Neuronal stem cell (in vitro differentiated cells): ENCODE data around the gene SYVN1.

Source experiments
- DNase-seq: peaks from one replicate; pipeline ENCODE4 v3.0.0-alpha.2; 2013; ENCODE audit warnings: low spot score
- H2AFZ ChIP-seq: one replicate; pipeline ENCODE4 v1.6.1; 2013; ENCODE audit warnings: mild to moderate bottlenecking, low read length, inconsistent platforms
- H2AK5ac ChIP-seq: 2 replicates; pipeline ENCODE4 v1.6.1; 2013; ENCODE audit warnings: low read depth, mild to moderate bottlenecking, inconsistent platforms, low read length, moderate library complexity, mixed read lengths
- H2BK120ac ChIP-seq: 2 replicates; pipeline ENCODE4 v1.6.1; 2013; ENCODE audit warnings: low read depth, mild to moderate bottlenecking, inconsistent platforms, low read length, moderate library complexity, mixed read lengths
- H2BK12ac ChIP-seq: one replicate; pipeline ENCODE4 v1.6.1; 2013; ENCODE audit warnings: low read length, inconsistent platforms
- H2BK15ac ChIP-seq: 2 replicates; pipeline ENCODE4 v1.6.1; 2013; ENCODE audit warnings: mild to moderate bottlenecking, low read length, inconsistent platforms, mixed read lengths
- H2BK5ac ChIP-seq: one replicate; pipeline ENCODE4 v1.6.1; 2013; ENCODE audit warnings: inconsistent platforms, mild to moderate bottlenecking, low read length, moderate library complexity
- H3K14ac ChIP-seq: one replicate; pipeline ENCODE4 v1.6.1; 2013; ENCODE audit warnings: low read length, inconsistent platforms
- H3K18ac ChIP-seq: 2 replicates; pipeline ENCODE4 v1.6.1; 2013; ENCODE audit warnings: low read length, inconsistent platforms
- H3K23ac ChIP-seq: 2 replicates; pipeline ENCODE4 v1.6.1; 2013; ENCODE audit warnings: low read depth, mild to moderate bottlenecking, mixed read lengths, low read length, inconsistent platforms; ENCODE audit not compliant: poor library complexity
- H3K27ac ChIP-seq: replicated peaks from 3 replicates; pipeline ENCODE4 v1.5.1; 2013; ENCODE audit warnings: low read length, inconsistent platforms
- H3K27me3 ChIP-seq, 3 experiments: 2 replicates each; pipeline ENCODE4 v1.6.1; 2013; ENCODE audit warnings: low read length in 3 of 3, mild to moderate bottlenecking in 2 of 3, inconsistent platforms in 1 of 3, low read depth in 1 of 3, mixed read lengths in 1 of 3, moderate library complexity in 1 of 3; ENCODE audit not compliant: control insufficient read depth in 3 of 3, insufficient read depth in 3 of 3
- H3K36me3 ChIP-seq, 2 donors: replicated peaks in 1 of 2; 2 replicates each; pipeline ENCODE4 v1.6.1; 2013; ENCODE audit warnings: low read length in 2 of 2; ENCODE audit not compliant: control insufficient read depth in 2 of 2, insufficient read depth in 2 of 2
- H3K4ac ChIP-seq: 2 replicates; pipeline ENCODE4 v1.6.1; 2013; ENCODE audit warnings: inconsistent platforms, mild to moderate bottlenecking, low read length, moderate library complexity
- H3K4me1 ChIP-seq, 2 donors: 1 replicate in 1 of 2; 2 replicates in 1 of 2; pipeline ENCODE4 v1.6.1; 2013; ENCODE audit warnings: low read length in 2 of 2, low read depth in 1 of 2; ENCODE audit not compliant: control insufficient read depth in 2 of 2, insufficient read depth in 1 of 2
- H3K4me2 ChIP-seq: one replicate; pipeline ENCODE4 v1.6.1; 2013; ENCODE audit warnings: mild to moderate bottlenecking, low read length, inconsistent platforms; ENCODE audit not compliant: insufficient read depth, poor library complexity, severe bottlenecking
- H3K4me3 ChIP-seq, 2 donors: 2 replicates each; pipeline ENCODE4 v1.5.1; 2013; ENCODE audit warnings: low read length in 2 of 2, mild to moderate bottlenecking in 2 of 2, inconsistent platforms in 1 of 2, moderate library complexity in 1 of 2
- H3K79me1 ChIP-seq: one replicate; pipeline ENCODE4 v1.6.1; 2013; ENCODE audit warnings: low read depth, mild to moderate bottlenecking, inconsistent platforms, low read length, moderate library complexity
- H3K9ac ChIP-seq: one replicate; pipeline ENCODE4 v1.6.1; 2013; ENCODE audit warnings: mild to moderate bottlenecking, low read depth, low read length, inconsistent platforms; ENCODE audit not compliant: poor library complexity
- H3K9me3 ChIP-seq, 2 donors: replicated peaks in 1 of 2; 2 replicates each; pipeline versions ENCODE3 to v1.6.1; 2013; ENCODE audit warnings: low read length in 2 of 2, mild to moderate bottlenecking in 2 of 2, inconsistent platforms in 1 of 2, low read depth in 1 of 2, mixed read lengths in 1 of 2, moderate library complexity in 1 of 2; ENCODE audit not compliant: control insufficient read depth in 2 of 2, insufficient read depth in 1 of 2
- H4K8ac ChIP-seq: one replicate; pipeline ENCODE4 v1.6.1; 2013; ENCODE audit warnings: low read depth, mild to moderate bottlenecking, inconsistent platforms, low read length, moderate library complexity
- H4K91ac ChIP-seq: one replicate; pipeline ENCODE4 v1.6.1; 2013; ENCODE audit warnings: low read length, low read depth, mild to moderate bottlenecking, inconsistent platforms; ENCODE audit not compliant: poor library complexity
- WGBS, 2 donors: extraction: QIAGEN DNeasy Blood & Tissue Kit; methylation state at CpG; one replicate each; pipeline ENCODE4 v1.1.7; 2013; ENCODE audit warnings: missing lambda C conversion rate in 2 of 2, mixed read lengths in 1 of 2; ENCODE audit not compliant: insufficient read length in 2 of 2, insufficient replicate concordance in 1 of 2; ENCODE audit errors: extremely low coverage in 2 of 2; 5-methylcytosine and 5-hydroxymethylcytosine counted together

SYVN1 gene

DNA sequence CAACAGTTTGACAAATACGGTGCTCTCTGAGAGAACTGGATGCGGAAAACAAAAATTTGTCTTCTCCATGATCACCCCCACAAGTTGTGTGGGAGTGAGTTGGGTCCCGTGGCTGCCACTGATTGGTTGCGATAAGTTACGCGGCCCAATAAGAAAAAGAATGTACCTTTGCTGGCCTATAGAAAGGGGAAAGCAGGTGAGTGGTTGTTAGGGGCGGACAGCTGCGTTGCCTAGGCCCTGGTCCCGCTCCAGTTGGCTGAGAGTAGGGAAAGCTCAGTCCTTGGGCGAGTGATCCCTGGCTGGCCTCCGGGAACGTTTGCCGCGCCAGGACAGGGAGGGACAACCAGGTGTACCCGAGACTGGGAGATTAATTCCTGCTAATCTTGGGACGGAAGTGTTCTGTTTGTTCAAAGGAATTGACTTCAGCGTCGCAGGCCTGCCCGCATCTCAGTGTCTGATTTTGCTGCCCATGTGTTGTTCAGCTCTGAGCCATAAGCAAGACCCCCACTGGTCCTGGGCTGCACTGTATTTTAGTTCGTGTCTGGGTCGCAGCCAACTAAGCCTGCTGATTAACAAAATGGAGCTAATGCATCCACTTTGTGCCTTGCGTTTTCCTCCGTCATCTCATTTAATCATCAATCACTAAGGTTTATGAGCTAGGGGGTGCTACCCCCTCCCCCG lies 773 bp upstream of the SYVN1 start:
- no peak overlapping the region for H2BK12ac ChIP-seq
- H2AK5ac ChIP-seq = no peak overlapping the region
- H3K23ac ChIP-seq = no peak overlapping the region
- H2BK15ac ChIP-seq = no peak overlapping the region
- no peak overlapping the region for H3K4ac ChIP-seq
- H3K79me1 ChIP-seq = peaks cover 18% of the 10 kb centered on the region
- H3K9ac ChIP-seq = peak overlapping the region; percentile 87
- H2AFZ ChIP-seq = peak overlapping the region; percentile 95
- peak overlapping the region; percentile 79 to 94 for H3K4me3 ChIP-seq
- DNase-seq = peak; percentile 92
- WGBS, 2 donors = no CpG with 5 or more reads among the region's 24 CpGs
- peak overlapping the region; percentile 89 for H3K18ac ChIP-seq
- peaks cover 9 to 13% of the 10 kb centered on the region in 2 donors for H3K4me1 ChIP-seq
- peaks cover 26% of the 10 kb centered on the region in 2 donors for H3K36me3 ChIP-seq
- H2BK5ac ChIP-seq = peak overlapping the region; percentile 99
- H3K27me3 ChIP-seq = no peaks in the 10 kb centered on the region
- H3K9me3 ChIP-seq = no peaks in the 10 kb centered on the region
- H3K4me2 ChIP-seq = peak overlapping the region; percentile 95
- H4K8ac ChIP-seq = no peak overlapping the region
- peak overlapping the region; percentile 86 for H3K27ac ChIP-seq
- H3K14ac ChIP-seq = no peak overlapping the region
- H2BK120ac ChIP-seq = no peak overlapping the region
- H4K91ac ChIP-seq = no peak overlapping the region

DNA sequence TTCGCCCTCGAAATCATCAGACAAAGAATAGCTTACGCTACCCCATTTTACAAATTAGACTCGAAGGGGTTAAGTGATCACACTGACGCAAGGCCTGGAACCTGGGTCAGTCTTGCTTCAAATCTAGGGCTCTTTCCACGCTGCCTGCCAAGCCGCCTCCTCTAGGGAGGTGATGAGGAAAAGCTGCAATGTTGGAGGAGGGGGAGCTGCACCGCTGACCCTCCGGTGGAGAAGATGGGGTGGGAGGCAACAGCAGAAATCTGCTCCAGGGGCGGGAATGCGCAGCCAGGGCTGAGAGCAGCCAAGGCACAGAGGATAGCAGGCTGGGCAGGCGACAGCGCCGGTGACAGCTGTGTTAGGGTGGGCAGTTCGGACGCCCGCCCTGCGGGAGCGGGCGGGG lies 595 bp downstream of the SYVN1 start:
- Histone ChIP-seq H2BK15ac (peak overlapping the region; percentile 27), H3K27me3 (no peaks in the 10 kb centered on the region), H2AFZ (peak overlapping the region; percentile 95), H2BK120ac (no peak overlapping the region), H2AK5ac (peak overlapping the region; percentile 63), H2BK5ac (no peak overlapping the region), H3K4me2 (peak overlapping the region; percentile 95), H2BK12ac (no peak overlapping the region), H3K14ac (peak overlapping the region; percentile 86), H3K4me3 (peak overlapping the region; percentile 79 to 94), H3K23ac (peak overlapping the region; percentile 58), H3K4me1 (peaks cover 9 to 13% of the 10 kb centered on the region in 2 donors), H3K4ac (no peak overlapping the region), H3K79me1 (peaks cover 18% of the 10 kb centered on the region), H3K9me3 (no peaks in the 10 kb centered on the region), H3K9ac (peak overlapping the region; percentile 89), H3K18ac (peak overlapping the region; percentile 21), H4K8ac (no peak overlapping the region), H3K27ac (no peak overlapping the region), H3K36me3 (peaks cover 38 to 40% of the 10 kb centered on the region in 2 donors), H4K91ac (no peak overlapping the region)
- no peak for DNase-seq
- WGBS, 2 donors = no CpG with 5 or more reads among the region's 20 CpGs

DNA sequence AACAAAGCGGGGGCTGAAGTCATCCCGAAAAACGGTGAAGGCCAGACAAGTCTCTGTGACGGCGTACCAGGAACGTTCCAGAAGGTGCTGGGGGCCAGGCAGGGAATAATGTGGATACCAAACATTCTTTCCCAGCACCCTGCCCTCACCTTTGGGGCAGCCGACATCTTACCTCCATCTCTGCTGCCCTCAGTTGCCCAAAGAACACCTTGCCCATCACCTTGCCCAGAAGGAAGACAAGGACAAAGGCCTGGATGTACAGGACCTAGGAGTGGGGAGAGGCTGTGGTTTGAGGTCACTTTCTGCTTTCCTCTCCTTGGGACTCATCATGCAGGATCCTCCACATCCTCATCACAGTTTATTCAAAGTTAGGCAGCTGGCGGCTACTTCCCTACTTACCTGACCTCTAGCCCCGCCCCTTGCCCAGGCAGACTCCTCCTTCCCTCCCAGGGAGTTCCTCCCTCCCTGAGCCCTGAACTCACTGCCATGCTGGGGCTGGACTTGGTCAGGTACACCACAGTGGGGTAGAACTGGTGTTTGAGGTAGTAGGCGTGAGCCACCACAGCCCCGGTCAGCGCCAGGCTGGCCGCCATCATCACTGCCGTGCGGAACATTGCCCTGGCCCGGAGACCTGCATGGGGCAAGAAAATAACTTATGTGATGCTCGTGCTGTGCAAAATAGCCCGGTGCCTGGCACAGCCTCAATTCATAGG lies 1.2 kb downstream of the SYVN1 start:
- no peak overlapping the region for H4K91ac ChIP-seq
- WGBS, 2 donors = no CpG with 5 or more reads among the region's 18 CpGs
- no peak overlapping the region for H3K4ac ChIP-seq
- no peak overlapping the region for H2BK12ac ChIP-seq
- H3K27ac ChIP-seq = no peak overlapping the region
- peaks cover 9 to 13% of the 10 kb centered on the region in 2 donors for H3K4me1 ChIP-seq
- H2AFZ ChIP-seq = no peak overlapping the region
- peak overlapping the region; percentile 27 for H2BK15ac ChIP-seq
- DNase-seq = no peak
- peaks cover 18% of the 10 kb centered on the region for H3K79me1 ChIP-seq
- H3K4me2 ChIP-seq = peak overlapping the region; percentile 95
- H3K27me3 ChIP-seq = no peaks in the 10 kb centered on the region
- H3K9me3 ChIP-seq = no peaks in the 10 kb centered on the region
- H3K23ac ChIP-seq = peak overlapping the region; percentile 83
- H3K4me3 ChIP-seq = peak overlapping the region; percentile 27 to 79
- H3K36me3 ChIP-seq = peaks cover 43 to 46% of the 10 kb centered on the region in 2 donors
- no peak overlapping the region for H2AK5ac ChIP-seq
- no peak overlapping the region for H2BK5ac ChIP-seq
- H3K9ac ChIP-seq = peak overlapping the region; percentile 89
- no peak overlapping the region for H3K14ac ChIP-seq
- H2BK120ac ChIP-seq = no peak overlapping the region
- no peak overlapping the region for H4K8ac ChIP-seq
- H3K18ac ChIP-seq = no peak overlapping the region
